Fibroblast of mammary gland (primary cell): ENCODE data around the gene PDZD8.

Source experiments
- DNase-seq: peaks from one replicate; pipeline ENCODE4 v3.0.0-alpha.2; 2010; ENCODE audit warnings: low read depth
- H3K4me3 ChIP-seq: 2 replicates; pipeline ENCODE4 v1.5.1; 2011; ENCODE audit warnings: low read depth, mild to moderate bottlenecking, low read length, moderate library complexity; ENCODE audit not compliant: control insufficient read depth
- TF ChIP-seq, protein P1 (sequence below): conservative IDR thresholded peaks from 2 replicates; pipeline ENCODE4 v1.5.1; 2011; ENCODE audit warnings: low read depth, low read length, inconsistent platforms; ENCODE audit not compliant: control insufficient read depth, insufficient read depth

PDZD8 gene

DNA sequence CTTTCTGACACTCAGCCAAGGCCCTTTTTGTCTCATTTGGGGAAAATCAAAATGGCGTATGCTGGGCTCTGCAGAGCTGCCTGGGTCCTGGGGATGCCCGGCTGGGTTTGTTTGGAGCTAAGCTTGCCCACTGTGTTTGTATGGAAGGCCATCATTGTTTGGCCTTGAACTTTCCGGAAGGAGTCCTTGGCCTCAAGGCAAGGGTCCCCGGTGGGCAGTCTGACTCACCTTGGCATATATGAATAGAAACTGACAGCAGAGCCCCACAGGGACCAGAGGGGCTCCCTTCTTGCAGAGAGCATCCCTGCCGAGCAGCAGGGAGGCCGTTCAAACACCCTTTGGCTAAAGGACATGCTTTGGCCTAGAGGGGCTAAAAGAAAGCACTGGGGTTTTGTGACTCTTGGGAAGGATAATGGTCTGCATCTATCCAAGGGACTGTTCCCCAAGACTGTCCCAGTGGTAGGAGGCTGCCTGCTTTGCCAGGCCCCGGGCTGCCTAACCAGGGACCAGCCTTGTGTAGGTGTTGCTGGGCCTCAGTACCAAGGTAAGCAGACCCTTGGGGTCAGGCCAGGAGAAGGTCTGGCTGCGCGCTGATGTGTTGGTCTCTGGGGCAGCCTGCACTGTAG is 119.3 kb downstream of the PDZD8 start:
- DNase-seq, result no peak
- no peak overlapping the region for H3K4me3 ChIP-seq
- TF ChIP-seq, protein P1, sequence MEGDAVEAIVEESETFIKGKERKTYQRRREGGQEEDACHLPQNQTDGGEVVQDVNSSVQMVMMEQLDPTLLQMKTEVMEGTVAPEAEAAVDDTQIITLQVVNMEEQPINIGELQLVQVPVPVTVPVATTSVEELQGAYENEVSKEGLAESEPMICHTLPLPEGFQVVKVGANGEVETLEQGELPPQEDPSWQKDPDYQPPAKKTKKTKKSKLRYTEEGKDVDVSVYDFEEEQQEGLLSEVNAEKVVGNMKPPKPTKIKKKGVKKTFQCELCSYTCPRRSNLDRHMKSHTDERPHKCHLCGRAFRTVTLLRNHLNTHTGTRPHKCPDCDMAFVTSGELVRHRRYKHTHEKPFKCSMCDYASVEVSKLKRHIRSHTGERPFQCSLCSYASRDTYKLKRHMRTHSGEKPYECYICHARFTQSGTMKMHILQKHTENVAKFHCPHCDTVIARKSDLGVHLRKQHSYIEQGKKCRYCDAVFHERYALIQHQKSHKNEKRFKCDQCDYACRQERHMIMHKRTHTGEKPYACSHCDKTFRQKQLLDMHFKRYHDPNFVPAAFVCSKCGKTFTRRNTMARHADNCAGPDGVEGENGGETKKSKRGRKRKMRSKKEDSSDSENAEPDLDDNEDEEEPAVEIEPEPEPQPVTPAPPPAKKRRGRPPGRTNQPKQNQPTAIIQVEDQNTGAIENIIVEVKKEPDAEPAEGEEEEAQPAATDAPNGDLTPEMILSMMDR, result no peak

DNA sequence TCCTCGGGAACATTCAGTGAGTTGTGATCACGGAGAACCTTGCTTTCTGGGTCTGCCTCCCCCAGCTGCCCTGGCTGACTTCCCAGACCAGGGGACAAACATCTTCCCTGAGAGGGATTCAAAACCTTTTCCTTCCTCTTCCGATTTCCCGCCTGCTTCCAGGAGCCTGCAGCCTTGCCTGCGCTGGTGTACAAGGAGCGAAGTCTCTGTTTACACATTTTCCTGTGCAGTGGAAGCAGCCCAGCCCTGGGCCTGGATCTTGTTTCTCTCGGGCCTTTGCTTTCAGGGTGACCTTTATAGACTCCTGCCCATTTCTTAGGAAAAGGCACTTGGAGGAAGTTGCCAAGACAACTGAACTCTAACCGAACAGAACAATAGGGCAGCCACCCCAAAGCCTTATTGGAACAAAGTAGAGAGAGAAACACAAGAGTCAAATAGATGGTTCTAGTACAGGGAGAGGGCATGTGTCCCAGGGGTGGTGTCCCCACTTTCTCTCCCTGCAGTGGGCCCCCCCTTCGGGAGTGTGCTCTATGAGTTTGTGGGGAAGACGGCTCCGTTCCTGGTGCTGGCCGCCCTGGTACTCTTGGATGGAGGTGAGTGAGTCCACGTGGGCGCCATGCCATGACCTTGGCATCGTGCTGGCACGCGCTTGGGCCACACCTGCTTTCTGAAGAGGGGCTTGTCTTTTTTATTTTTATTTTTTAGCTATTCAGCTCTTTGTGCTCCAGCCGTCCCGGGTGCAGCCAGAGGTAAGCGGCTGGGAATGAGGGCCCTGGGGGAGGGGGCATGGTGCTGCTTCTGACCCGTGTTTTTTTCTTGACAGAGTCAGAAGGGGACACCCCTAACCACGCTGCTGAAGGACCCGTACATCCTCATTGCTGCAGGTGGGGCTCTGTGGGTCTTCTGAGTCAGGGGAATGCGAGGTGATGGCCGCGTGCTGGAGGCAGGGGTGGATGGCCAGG is 120.2 kb downstream of the PDZD8 start:
- TF ChIP-seq, protein P1, result no peak
- DNase-seq, result no peak
- no peak overlapping the region for H3K4me3 ChIP-seq

DNA sequence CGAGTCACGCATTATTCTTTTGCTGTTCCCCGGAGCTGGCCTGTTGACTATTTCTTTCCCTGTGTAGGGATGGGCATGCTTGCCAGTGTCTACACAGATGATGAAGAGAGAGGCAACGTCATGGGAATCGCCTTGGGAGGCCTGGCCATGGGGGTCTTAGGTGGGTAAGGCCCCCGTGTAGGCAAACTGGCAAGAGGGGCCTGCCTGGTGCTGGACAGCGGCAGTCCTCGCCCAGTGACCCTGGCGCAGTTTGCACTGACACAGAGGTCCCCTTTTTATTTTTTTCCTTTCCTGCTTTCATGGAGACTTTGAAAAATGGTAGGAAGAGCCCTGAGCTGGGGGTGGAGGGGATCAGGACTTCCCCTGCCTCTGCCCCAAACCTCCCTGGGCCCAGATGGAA is 120.9 kb downstream of the PDZD8 start:
- no peak overlapping the region for H3K4me3 ChIP-seq
- TF ChIP-seq, protein P1, result no peak
- no peak for DNase-seq

DNA sequence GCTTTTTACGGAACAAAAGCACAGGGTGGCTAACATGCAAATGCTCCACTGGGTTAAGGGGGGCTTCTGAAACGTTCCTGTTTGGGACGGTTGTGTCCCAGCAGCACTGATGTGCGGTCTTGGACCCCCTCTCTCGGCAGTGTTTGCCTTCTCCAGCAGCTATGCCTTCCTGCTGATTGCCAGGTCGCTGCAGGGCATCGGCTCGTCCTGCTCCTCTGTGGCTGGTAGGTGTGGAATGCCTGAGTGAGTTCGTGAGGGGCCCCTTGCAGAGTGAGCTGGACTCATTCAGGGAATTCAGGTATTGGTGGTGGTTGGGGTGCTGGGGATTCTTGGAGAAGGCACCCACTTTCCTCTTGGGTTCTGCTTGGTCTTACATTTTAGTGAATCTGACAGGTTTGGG is 121.3 kb downstream of the PDZD8 start:
- TF ChIP-seq, protein P1, result no peak
- DNase-seq, result no peak
- no peak overlapping the region for H3K4me3 ChIP-seq

DNA sequence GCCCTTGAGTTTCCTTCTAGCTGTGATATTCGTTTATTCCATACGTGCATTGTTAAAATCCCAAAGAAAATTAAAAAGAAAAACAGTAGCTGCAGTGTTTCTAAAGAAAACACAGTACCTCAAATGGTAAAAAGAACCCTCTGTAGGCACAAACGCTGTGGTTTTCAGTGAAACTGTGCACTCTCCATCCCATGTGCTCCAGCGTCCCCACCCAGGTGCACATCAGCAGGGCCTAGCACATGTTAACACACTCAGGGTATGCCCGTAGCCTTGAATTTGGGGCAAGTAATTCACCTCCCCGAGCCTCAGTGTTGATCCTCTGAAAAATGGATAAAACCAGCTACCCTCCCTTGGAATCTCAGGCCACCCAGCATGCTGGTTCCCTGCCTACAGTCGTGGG is 124.8 kb downstream of the PDZD8 start:
- DNase-seq, result no peak
- TF ChIP-seq, protein P1, result no peak
- H3K4me3 ChIP-seq, result no peak overlapping the region

DNA sequence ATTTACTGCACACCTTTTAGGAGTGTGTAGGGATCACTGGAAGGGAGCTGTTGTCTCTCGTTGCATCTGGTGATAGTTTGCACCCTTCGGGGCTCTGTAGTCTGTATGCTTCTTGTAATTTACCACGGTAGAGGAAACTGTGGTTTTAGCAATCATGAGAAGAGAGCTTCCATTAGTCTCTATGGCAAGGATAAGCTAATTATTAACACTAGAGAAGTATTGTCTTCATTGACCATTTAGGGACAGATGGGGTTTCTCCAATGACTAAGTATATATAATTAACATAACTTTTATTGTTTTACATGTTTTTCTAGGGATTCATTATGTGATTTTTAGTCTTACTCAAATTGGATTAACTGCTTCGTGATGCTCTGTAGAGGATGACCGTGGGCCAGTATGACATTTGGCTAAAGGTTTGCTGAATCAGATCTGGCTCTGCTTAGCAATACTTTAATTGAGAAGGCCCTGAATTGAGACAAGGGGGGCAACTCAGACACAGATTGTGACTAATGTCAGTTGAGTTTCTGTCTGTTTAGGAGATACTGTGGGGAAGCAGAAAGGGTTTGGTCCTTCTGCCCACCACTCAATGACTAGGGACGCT is 125.6 kb downstream of the PDZD8 start:
- no peak overlapping the region for H3K4me3 ChIP-seq
- TF ChIP-seq, protein P1, result no peak
- no peak for DNase-seq
